Stimulated activated CD4-positive, alpha-beta T cell treated with anti-CD3 and anti-CD28 coated beads, Interleukin-4, amount 100 ng/mL, for 4 hours (primary cell): Measurements from ENCODE around the gene P2RX3.
"Not testable (repeated sequence)": the region's sequence is repeated elsewhere in the genome, so short reads cannot be mapped to it uniquely, and the experiment has no call there.

Experiments used
- DNase-seq, 2 experiments: peaks; one replicate each; pipeline ENCODE4 v3.0.0-alpha.2; 2020

P2RX3 gene

GRCh38 chr11:57353852-57354251, 15.7 kb downstream of the P2RX3 start:
- no peak for DNase-seq

- no peak for DNase-seq
Observed at GRCh38 chr11:57354699-57355098, 16.5 kb downstream of the P2RX3 start.

GRCh38 chr11:57356268-57356667, 18.1 kb downstream of the P2RX3 start:
- DNase-seq, result no peak

GRCh38 chr11:57357310-57357709, 19.2 kb downstream of the P2RX3 start:
- DNase-seq, result no peak

GRCh38 chr11:57357856-57358255, 19.7 kb downstream of the P2RX3 start:
- DNase-seq, result no peak

- no peak for DNase-seq
Observed at GRCh38 chr11:57358543-57358961, 20.4 kb downstream of the P2RX3 start.

- DNase-seq, result no peak
Observed at GRCh38 chr11:57358991-57359390, 20.8 kb downstream of the P2RX3 start.

- no peak for DNase-seq
Observed at GRCh38 chr11:57359396-57359795, 21.2 kb downstream of the P2RX3 start.

GRCh38 chr11:57359896-57360690, 21.9 kb downstream of the P2RX3 start:
- DNase-seq, result no peak

GRCh38 chr11:57360991-57361390, 22.8 kb downstream of the P2RX3 start:
- DNase-seq, result no peak

GRCh38 chr11:57361420-57361819, 23.3 kb downstream of the P2RX3 start:
- DNase-seq, result not testable (repeated sequence)

GRCh38 chr11:57361926-57362325, 23.8 kb downstream of the P2RX3 start:
- no peak for DNase-seq

- DNase-seq, result no peak
Observed at GRCh38 chr11:57363131-57364080, 25.3 kb downstream of the P2RX3 start.

GRCh38 chr11:57364851-57365660, 26.9 kb downstream of the P2RX3 start:
- no peak for DNase-seq

GRCh38 chr11:57368106-57368844, 30.1 kb downstream of the P2RX3 start:
- DNase-seq, result no peak

- no peak for DNase-seq
Observed at GRCh38 chr11:57368845-57369232, 30.7 kb downstream of the P2RX3 start.

- DNase-seq, result no peak
Observed at GRCh38 chr11:57370251-57370650, 32.1 kb downstream of the P2RX3 start.

- no peak for DNase-seq
Observed at GRCh38 chr11:57370941-57371340, 32.8 kb downstream of the P2RX3 start.

GRCh38 chr11:57373146-57373545, 35.0 kb downstream of the P2RX3 start:
- no peak for DNase-seq

GRCh38 chr11:57374966-57375365, 36.8 kb downstream of the P2RX3 start:
- DNase-seq, result no peak

GRCh38 chr11:57375490-57375889, 37.3 kb downstream of the P2RX3 start:
- DNase-seq, result no peak
